H1 (cell line): ENCODE measurements around the gene CTXN2. TPM values are rescaled to one million over a fixed set of nuclear protein-coding genes. Genes with fewer than 3 reads are reported as not detected.
A peak's percentile ranks its signal among the peaks of the same experiment; 100 is the strongest.

Experiments
- CTCF ChIA-PET: fragments of 300-600 bp; sonication (Branson Sonifier 250); formaldehyde crosslinking; loops from one replicate; lab custom pipeline; 2021; ENCODE audit not compliant: partially characterized antibody; lab: Charles Lee
- POLR2A ChIA-PET: fragments of 300-600 bp; sonication (Branson Sonifier 250); formaldehyde crosslinking; loops from one replicate; lab custom pipeline; 2021; ENCODE audit warnings: inconsistent platforms; ENCODE audit not compliant: partially characterized antibody; lab: Charles Lee
- DNase-seq, 2 experiments: peaks; one replicate each; pipeline versions ENCODE4 v3.0.0 to v3.0.0-alpha.2; 2010 to 2022; ENCODE audit warnings: low spot score in 2 of 2, low read depth in 1 of 2, mixed read lengths in 1 of 2
- FAIRE-seq: peaks from 2 replicates; lab custom pipeline; 2011; peaks lifted over from hg19 to GRCh38; lab: Jason Lieb, UNC
- H2AFZ ChIP-seq: 2 replicates; pipeline ENCODE4 v1.8.1; 2012; ENCODE audit warnings: low read length, inconsistent platforms
- H2AK5ac ChIP-seq: 2 replicates; pipeline ENCODE4 v1.6.1; 2013; ENCODE audit warnings: low read depth, low read length
- H2BK120ac ChIP-seq: replicated peaks from 2 replicates; pipeline ENCODE3; 2013; ENCODE audit warnings: low read depth, low read length, inconsistent platforms
- H2BK12ac ChIP-seq: 2 replicates; pipeline ENCODE4 v1.6.1; 2013; ENCODE audit warnings: low read depth, low read length
- H2BK15ac ChIP-seq: 2 replicates; pipeline ENCODE4 v1.6.1; 2013; ENCODE audit warnings: low read length
- H2BK20ac ChIP-seq: 2 replicates; pipeline ENCODE4 v1.6.1; 2013; ENCODE audit warnings: low read length
- H2BK5ac ChIP-seq: 2 replicates; pipeline ENCODE4 v1.6.1; 2013; ENCODE audit warnings: low read depth, low read length
- H3K14ac ChIP-seq: 2 replicates; pipeline ENCODE4 v1.6.1; 2013; ENCODE audit warnings: inconsistent platforms; ENCODE audit not compliant: insufficient read length
- H3K18ac ChIP-seq: 2 replicates; pipeline ENCODE4 v1.6.1; 2013; ENCODE audit warnings: low read length; ENCODE audit errors: extremely low read depth
- H3K23ac ChIP-seq: 2 replicates; pipeline ENCODE4 v1.6.1; 2013; ENCODE audit warnings: inconsistent platforms; ENCODE audit not compliant: insufficient read length
- H3K23me2 ChIP-seq: 2 replicates; pipeline ENCODE4 v1.6.1; 2013; ENCODE audit warnings: low read depth, low read length
- H3K27ac ChIP-seq: 2 replicates; pipeline ENCODE4 v1.6.1; 2011; ENCODE audit warnings: low read depth, low read length, inconsistent platforms
- H3K27me3 ChIP-seq, 4 experiments: replicated peaks in 1 of 4; 1 replicate in 1 of 4; 2 replicates in 3 of 4; pipeline versions ENCODE4 v1.6.1 to v1.8.1; 2011 to 2013; ENCODE audit warnings: low read length in 3 of 4, mild to moderate bottlenecking in 3 of 4, inconsistent platforms in 2 of 4, mixed read lengths in 2 of 4, moderate library complexity in 1 of 4; ENCODE audit not compliant: control insufficient read depth in 3 of 4, insufficient read depth in 3 of 4; ENCODE audit errors: extremely low read depth in 1 of 4
- H3K36me3 ChIP-seq, 4 experiments: 2 replicates each; pipeline versions ENCODE4 v1.6.1 to v1.8.1; 2011 to 2013; ENCODE audit warnings: mild to moderate bottlenecking in 4 of 4, low read length in 3 of 4, moderate library complexity in 2 of 4, control low read depth in 1 of 4, inconsistent platforms in 1 of 4; ENCODE audit not compliant: insufficient read depth in 4 of 4, control insufficient read depth in 2 of 4
- H3K4ac ChIP-seq: replicated peaks from 2 replicates; pipeline ENCODE3; 2013; ENCODE audit warnings: low read length, low read depth, mixed read lengths, inconsistent platforms; ENCODE audit not compliant: insufficient read length
- H3K4me1 ChIP-seq, 4 experiments: replicated peaks in 1 of 4; 1 replicate in 1 of 4; 2 replicates in 3 of 4; pipeline versions ENCODE4 v1.6.1 to v1.8.1; 2011 to 2013; ENCODE audit warnings: low read length in 3 of 4, inconsistent platforms in 2 of 4, mixed read lengths in 1 of 4; ENCODE audit not compliant: insufficient read depth in 4 of 4, control insufficient read depth in 3 of 4
- H3K4me2 ChIP-seq, 2 experiments: 2 replicates each; pipeline versions ENCODE4 v1.6.1 to v1.8.1; 2011 to 2013; ENCODE audit warnings: low read depth in 2 of 2, low read length in 2 of 2, control low read depth in 1 of 2, inconsistent platforms in 1 of 2, mild to moderate bottlenecking in 1 of 2; ENCODE audit not compliant: insufficient read depth in 1 of 2
- H3K4me3 ChIP-seq, 4 experiments: fragments of 200-600, 300-600 bp in 1 of 4; sonication (generic), shearing (Covaris generic), sonication (Bioruptor Twin) in 1 of 4; 2 replicates each; pipeline versions ENCODE4 v1.5.1 to v1.8.1; 2011 to 2016; ENCODE audit warnings: low read length in 4 of 4, low read depth in 3 of 4, control low read depth in 2 of 4, inconsistent platforms in 2 of 4, mild to moderate bottlenecking in 2 of 4, mixed read lengths in 1 of 4, moderate library complexity in 1 of 4; ENCODE audit not compliant: insufficient read depth in 2 of 4; ENCODE audit errors: extremely low read depth in 1 of 4
- H3K56ac ChIP-seq: replicated peaks from 2 replicates; pipeline ENCODE3; 2013; ENCODE audit warnings: low read depth, mild to moderate bottlenecking, mixed read lengths, low read length, inconsistent platforms; ENCODE audit not compliant: insufficient read length
- H3K79me1 ChIP-seq: 2 replicates; pipeline ENCODE4 v1.6.1; 2013; ENCODE audit warnings: low read depth, low read length, control low read depth
- H3K79me2 ChIP-seq, 2 experiments: 2 replicates each; pipeline versions ENCODE4 v1.6.1 to v1.8.1; 2012 to 2013; ENCODE audit warnings: low read length in 2 of 2, mild to moderate bottlenecking in 2 of 2, inconsistent platforms in 1 of 2; ENCODE audit not compliant: insufficient read depth in 2 of 2, control insufficient read depth in 1 of 2
- H3K9ac ChIP-seq, 4 experiments: replicated peaks in 1 of 4; 1 replicate in 1 of 4; 2 replicates in 3 of 4; pipeline versions ENCODE4 v1.6.1 to v1.8.1; 2011 to 2013; ENCODE audit warnings: low read depth in 3 of 4, low read length in 3 of 4, control low read depth in 2 of 4, mild to moderate bottlenecking in 2 of 4, moderate library complexity in 2 of 4, inconsistent platforms in 1 of 4; ENCODE audit errors: extremely low read depth in 1 of 4
- H3K9me3 ChIP-seq, 2 experiments: 2 replicates each; pipeline versions ENCODE4 v1.6.1 to v1.8.1; 2012 to 2013; ENCODE audit warnings: mild to moderate bottlenecking in 2 of 2, moderate library complexity in 2 of 2, control low read depth in 1 of 2, inconsistent platforms in 1 of 2, low read depth in 1 of 2, low read length in 1 of 2, mixed read lengths in 1 of 2; ENCODE audit not compliant: insufficient read depth in 2 of 2
- H4K20me1 ChIP-seq, 2 experiments: replicated peaks in 1 of 2; 2 replicates each; pipeline versions ENCODE3 to v1.8.1; 2011 to 2013; ENCODE audit warnings: inconsistent platforms in 2 of 2, low read length in 2 of 2, mild to moderate bottlenecking in 1 of 2; ENCODE audit not compliant: insufficient read depth in 2 of 2, control insufficient read depth in 1 of 2
- H4K5ac ChIP-seq: 2 replicates; pipeline ENCODE4 v1.6.1; 2013; ENCODE audit warnings: low read length, low read depth, mixed read lengths, inconsistent platforms; ENCODE audit not compliant: insufficient read length
- H4K8ac ChIP-seq: 2 replicates; pipeline ENCODE4 v1.8.0; 2013; ENCODE audit warnings: mild to moderate bottlenecking, moderate library complexity, low read length, inconsistent platforms; ENCODE audit not compliant: insufficient read depth; ENCODE audit errors: extremely low read depth
- H4K91ac ChIP-seq: replicated peaks from 2 replicates; pipeline ENCODE3; 2013; ENCODE audit warnings: low read length, mixed read lengths, inconsistent platforms; ENCODE audit not compliant: insufficient read length
- CREB1 ChIP-seq: IDR thresholded peaks from 2 replicates; pipeline ENCODE4 v1.6.1; 2012; ENCODE audit warnings: inconsistent platforms
- CTBP2 ChIP-seq: IDR thresholded peaks from 2 replicates; pipeline ENCODE4 v1.7.0; 2011; ENCODE audit warnings: borderline replicate concordance, mild to moderate bottlenecking, moderate library complexity, mixed read lengths, low read length; ENCODE audit not compliant: insufficient read depth, insufficient read length
- GABPA ChIP-seq: IDR thresholded peaks from 2 replicates; pipeline ENCODE4 v1.6.1; 2011; ENCODE audit warnings: mild to moderate bottlenecking, low read length, moderate library complexity, borderline replicate concordance; ENCODE audit not compliant: insufficient read depth
- PHF8 ChIP-seq: fragments of 200-600 bp; sonication (generic); conservative IDR thresholded peaks from 2 replicates; pipeline ENCODE4 v1.7.1; 2012; ENCODE audit warnings: low read depth, mild to moderate bottlenecking, inconsistent platforms, low read length, moderate library complexity
- POLR2A ChIP-seq, 2 experiments: IDR thresholded peaks; 1 replicate in 1 of 2; 2 replicates in 1 of 2; pipeline ENCODE4 v1.6.1; 2011; ENCODE audit warnings: low read depth in 2 of 2, low read length in 2 of 2, mild to moderate bottlenecking in 2 of 2; ENCODE audit errors: control extremely low read depth in 1 of 2
- SP4 ChIP-seq: IDR thresholded peaks from 2 replicates; pipeline ENCODE4 v1.6.1; 2012; ENCODE audit warnings: low read length, inconsistent platforms
- TCF12 ChIP-seq: IDR thresholded peaks from 2 replicates; pipeline ENCODE4 v1.6.1; 2011; ENCODE audit warnings: low read depth, mild to moderate bottlenecking, low read length
- WGBS, 2 experiments: shearing (Covaris generic) in 1 of 2; methylation state at CpG; one replicate each; pipeline versions ENCODE4 v1.1.6 to v1.1.7; 2013 to 2015; ENCODE audit warnings: low lambda C conversion rate in 2 of 2, mixed read lengths in 2 of 2, inconsistent platforms in 1 of 2, low coverage in 1 of 2, missing lambda C conversion rate in 1 of 2; ENCODE audit not compliant: insufficient replicate concordance in 2 of 2, insufficient coverage in 1 of 2, insufficient read length in 1 of 2; ENCODE audit errors: extremely low coverage in 1 of 2, missing lambda C conversion rate in 1 of 2; 5-methylcytosine and 5-hydroxymethylcytosine counted together
- polyA plus RNA-seq, 7 experiments: library from polyadenylated mRNA; depleted of rRNA in 3 of 7; stranded (reverse) in 5 of 7; unstranded in 2 of 7; fragments of >200 nt in 5 of 7; fragments of 200-250 nt in 2 of 7; gene quantifications; 1 replicate in 5 of 7; 2 replicates in 1 of 7; 4 replicates in 1 of 7; pipeline versions ENCODE4 v1.2.1 to v1.2.3, GENCODE V29; 2011 to 2013; ENCODE audit warnings: missing spikeins in 2 of 7, mixed read lengths in 2 of 7
- total RNA-seq: library from RNA; stranded (reverse); fragmentation: NEBNext Ultra II Directional; extraction: Animal tissue kit (Norgen Biotek cat#: 25700); gene quantifications from 2 replicates; pipeline ENCODE4 v1.2.1, GENCODE V29; 2021

Gene CTXN2
- total and polyA plus RNA-seq, 2 of the 8 experiments (the other 6 are each of a cell fraction or from before 2014, with no cell fraction given): 0.08 TPM; not detected in 1

DNA sequence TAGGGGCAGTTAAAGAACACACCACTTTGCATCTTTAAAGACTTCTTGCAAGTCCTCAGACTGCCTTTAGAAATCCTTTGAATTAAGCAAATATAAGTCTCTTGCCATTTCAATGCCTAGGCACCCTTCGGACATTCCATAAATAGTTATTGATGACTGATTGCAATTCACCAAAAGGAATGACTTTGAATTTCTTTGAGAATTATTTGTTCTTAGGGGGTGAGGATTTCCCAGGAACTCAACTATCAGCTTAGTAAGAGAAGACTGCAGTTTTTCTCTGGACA is 12.9 kb upstream of the CTXN2 start:
- Histone ChIP-seq H2AFZ (peak overlapping the region; percentile 94), H4K91ac (peak overlapping the region; percentile 83), H3K79me2 (peaks cover 9 to 41% of the 10 kb centered on the region in 2 experiments; a peak in 3 of 4 replicates), H3K4me2 (peak overlapping the region; percentile 67 to 91), H3K23me2 (no peaks in the 10 kb centered on the region), H2AK5ac (no peak overlapping the region), H3K56ac (no peak overlapping the region), H3K4me3 (peak overlapping the region; percentile 50 to 99 (median 80)), H2BK20ac (no peak overlapping the region; the same call in 1 of the 2 replicates), H2BK12ac (no peak overlapping the region), H3K27ac (peak overlapping the region; percentile 60; the same call in 1 of the 2 replicates), H3K36me3 (no peaks in the 10 kb centered on the region), H3K4me1 (peaks cover 0 to 9% (median 1%) of the 10 kb centered on the region in 4 experiments; a peak in 2 of 7 replicates), H4K5ac (peak overlapping the region; percentile 50), H2BK15ac (no peak overlapping the region), H3K79me1 (peaks cover 2% of the 10 kb centered on the region; the same call in 1 of the 2 replicates), H3K4ac (no peak overlapping the region), H2BK5ac (no peak overlapping the region), H3K14ac (no peak overlapping the region), H3K9ac (peak overlapping the region in 3 of 4 experiments; percentile 54 to 87 (median 59); a peak in 6 of 7 replicates), H3K27me3 (no peaks in the 10 kb centered on the region), H4K8ac (peak overlapping the region; percentile 81; the same call in 1 of the 2 replicates), H4K20me1 (no peaks in the 10 kb centered on the region), H3K9me3 (no peaks in the 10 kb centered on the region), H3K23ac (no peak overlapping the region), H2BK120ac (no peak overlapping the region), H3K18ac (no peak overlapping the region)
- POLR2A ChIA-PET: interaction anchor here (1.0 to 3.1 kb wide), 7 partner anchors 10 to 89 kb away, joined by 3 to 13 read pairs (median 3); partner anchors contain the start of gene SLC24A5
- TF ChIP-seq SP4 (no peak), TCF12 (no peak), GABPA (no peak), CREB1 (no peak), POLR2A (IDR thresholded peaks at IDR 0.05; ENCODE audit: control extremely low read depth in 1 of 2, low read depth in 2 of 2, low read length in 2 of 2) (no peak), CTBP2 (no peak), PHF8 (no peak)
- DNase-seq: no peak
- CTCF ChIA-PET: no interaction called here
- FAIRE-seq: peak; percentile 36
- WGBS, 2 experiments: 52% methylated on average over 1 of the region's 1 CpG; no CpG with 5 or more reads in 1 of the 2 experiments
